ENCODE measurements around the gene SLC35A4. TPM values are rescaled to one million over a fixed set of nuclear protein-coding genes. Genes with fewer than 3 reads are reported as not detected.

The SLC35A4 gene
- total and polyA plus RNA-seq, 2 of the 13 experiments (the other 11 are each of a cell fraction or from before 2014, with no cell fraction given), result 0.71 to 4.0 TPM

- ChIA-PET POLR2A (interaction anchor here (1.0 kb wide), 1 partner anchor 78 kb away, joined by 4 read pairs; the partner anchor contains the start of genes IK and NDUFA2), CTCF (ENCODE audit: low intra/inter-chr PET ratio, low total read pairs) (no interaction called here)
- Histone ChIP-seq H3K27ac (ENCODE audit: extremely low read length, insufficient read depth, low read length) (no peak overlapping the region), H3K4me3 (replicated peaks in 1 of 3; ENCODE audit: insufficient read depth in 1 of 3, low read depth in 2 of 3, low read length in 3 of 3) (no peak overlapping the region), H3K9ac (ENCODE audit: insufficient read depth, low read depth, low read length) (no peak overlapping the region), H3K4me2 (ENCODE audit: low read depth, low read length) (no peak overlapping the region), H3K79me2 (ENCODE audit: insufficient read depth, low read length) (no peaks in the 10 kb centered on the region), H4K20me1 (ENCODE audit: insufficient read depth, low read length) (no peaks in the 10 kb centered on the region), H3K36me3 (replicated peaks in 1 of 2; ENCODE audit: control insufficient read depth in 1 of 2, insufficient read depth in 2 of 2, low read length in 2 of 2) (no peaks in the 10 kb centered on the region), H3K4me1 (ENCODE audit: insufficient read depth, low read length) (peaks cover 34% of the 10 kb centered on the region), H3K27me3 (ENCODE audit: control insufficient read depth in 1 of 2, insufficient read depth in 2 of 2, low read length in 2 of 2) (no peaks in the 10 kb centered on the region; a peak in 1 of 5 replicates), H3K9me3 (ENCODE audit: low read length) (no peaks in the 10 kb centered on the region), H2AFZ (ENCODE audit: low read length) (no peak overlapping the region)
- no TSS peak for BruUV-seq (replicated peaks)
- intact Hi-C loops (cut with micrococcal nuclease; ENCODE audit: unreplicated experiment), result no loop called here
- TF ChIP-seq ATF3 (CRISPR knock-in tag; IDR thresholded peaks at IDR 0.05), result no peak
- TF ChIP-seq MAFG (CRISPR knock-in tag; IDR thresholded peaks at IDR 0.05), result no peak
- TF ChIP-seq, protein P1, sequence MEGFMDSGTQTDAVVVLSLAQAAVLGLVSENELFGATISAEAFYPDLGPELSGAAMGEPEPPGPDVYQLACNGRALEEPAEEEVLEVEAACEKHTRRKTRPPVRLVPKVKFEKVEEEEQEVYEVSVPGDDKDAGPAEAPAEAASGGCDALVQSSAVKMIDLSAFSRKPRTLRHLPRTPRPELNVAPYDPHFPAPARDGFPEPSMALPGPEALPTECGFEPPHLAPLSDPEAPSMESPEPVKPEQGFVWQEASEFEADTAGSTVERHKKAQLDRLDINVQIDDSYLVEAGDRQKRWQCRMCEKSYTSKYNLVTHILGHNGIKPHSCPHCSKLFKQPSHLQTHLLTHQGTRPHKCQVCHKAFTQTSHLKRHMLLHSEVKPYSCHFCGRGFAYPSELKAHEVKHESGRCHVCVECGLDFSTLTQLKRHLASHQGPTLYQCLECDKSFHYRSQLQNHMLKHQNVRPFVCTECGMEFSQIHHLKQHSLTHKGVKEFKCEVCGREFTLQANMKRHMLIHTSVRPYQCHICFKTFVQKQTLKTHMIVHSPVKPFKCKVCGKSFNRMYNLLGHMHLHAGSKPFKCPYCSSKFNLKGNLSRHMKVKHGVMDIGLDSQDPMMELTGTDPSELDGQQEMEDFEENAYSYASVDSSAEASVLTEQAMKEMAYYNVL (CRISPR knock-in tag; IDR thresholded peaks at IDR 0.05; ENCODE audit: borderline replicate concordance), result no peak
- no peak for TF ChIP-seq ZNF629 (CRISPR knock-in tag; conservative IDR thresholded peaks at IDR 0.05)
- TF ChIP-seq ZNF7 (CRISPR knock-in tag; IDR thresholded peaks at IDR 0.05), result no peak
- TF ChIP-seq AGO1 (IDR thresholded peaks at IDR 0.05; ENCODE audit: low read depth, low read length, poor library complexity, severe bottlenecking), result no peak
- TF ChIP-seq, protein P2, sequence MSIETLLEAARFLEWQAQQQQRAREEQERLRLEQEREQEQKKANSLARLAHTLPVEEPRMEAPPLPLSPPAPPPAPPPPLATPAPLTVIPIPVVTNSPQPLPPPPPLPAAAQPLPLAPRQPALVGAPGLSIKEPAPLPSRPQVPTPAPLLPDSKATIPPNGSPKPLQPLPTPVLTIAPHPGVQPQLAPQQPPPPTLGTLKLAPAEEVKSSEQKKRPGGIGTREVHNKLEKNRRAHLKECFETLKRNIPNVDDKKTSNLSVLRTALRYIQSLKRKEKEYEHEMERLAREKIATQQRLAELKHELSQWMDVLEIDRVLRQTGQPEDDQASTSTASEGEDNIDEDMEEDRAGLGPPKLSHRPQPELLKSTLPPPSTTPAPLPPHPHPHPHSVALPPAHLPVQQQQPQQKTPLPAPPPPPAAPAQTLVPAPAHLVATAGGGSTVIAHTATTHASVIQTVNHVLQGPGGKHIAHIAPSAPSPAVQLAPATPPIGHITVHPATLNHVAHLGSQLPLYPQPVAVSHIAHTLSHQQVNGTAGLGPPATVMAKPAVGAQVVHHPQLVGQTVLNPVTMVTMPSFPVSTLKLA (IDR thresholded peaks at IDR 0.05), result peak; percentile 41; the same call in 1 of the 2 replicates
- TF ChIP-seq, protein P3, sequence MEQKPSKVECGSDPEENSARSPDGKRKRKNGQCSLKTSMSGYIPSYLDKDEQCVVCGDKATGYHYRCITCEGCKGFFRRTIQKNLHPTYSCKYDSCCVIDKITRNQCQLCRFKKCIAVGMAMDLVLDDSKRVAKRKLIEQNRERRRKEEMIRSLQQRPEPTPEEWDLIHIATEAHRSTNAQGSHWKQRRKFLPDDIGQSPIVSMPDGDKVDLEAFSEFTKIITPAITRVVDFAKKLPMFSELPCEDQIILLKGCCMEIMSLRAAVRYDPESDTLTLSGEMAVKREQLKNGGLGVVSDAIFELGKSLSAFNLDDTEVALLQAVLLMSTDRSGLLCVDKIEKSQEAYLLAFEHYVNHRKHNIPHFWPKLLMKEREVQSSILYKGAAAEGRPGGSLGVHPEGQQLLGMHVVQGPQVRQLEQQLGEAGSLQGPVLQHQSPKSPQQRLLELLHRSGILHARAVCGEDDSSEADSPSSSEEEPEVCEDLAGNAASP (CRISPR knock-in tag; IDR thresholded peaks at IDR 0.05; ENCODE audit: borderline replicate concordance), result no peak
- ATAC-seq, result no peak
- FAIRE-seq, result no peak
- in situ Hi-C loops (cut with HindIII; ENCODE audit: extremely low pct_ligation_motif_present, low pct_unique_long_range_greater_than_20kb), result no loop called here
- WGBS (ENCODE audit: low lambda C conversion rate), result 90% methylated on average over 3 of the region's 4 CpGs
- DNase-seq (ENCODE audit: low spot score), result no peak
Observed at GRCh38 chr5:140570058-140570457, 5.4 kb downstream of the SLC35A4 start.

Data from HepG2 (cell line).